Gastrocnemius medialis (tissue), 4 donors: ENCODE measurements around the gene NRG3. TPM values are rescaled to one million over a fixed set of nuclear protein-coding genes. Genes with fewer than 3 reads are reported as not detected.
A peak's percentile ranks its signal among the peaks of the same experiment; 100 is the strongest.

ENCODE experiments used
- ATAC-seq, 2 donors: fragments of 150-250 bp; one replicate each; pipeline ENCODE4 v1.9.1; 2016
- DNase-seq, 2 donors: peaks; one replicate each; pipeline ENCODE4 v3.0.0-alpha.2; 2019
- H3K27ac ChIP-seq, 4 donors: fragments of 200-600 bp; sonication (generic); 1 replicate in 1 of 4; 2 replicates in 3 of 4; pipeline ENCODE4 v1.5.1; 2016 to 2018; ENCODE audit warnings: mild to moderate bottlenecking in 2 of 4, moderate library complexity in 1 of 4
- H3K27me3 ChIP-seq, 3 donors: fragments of 200-600 bp; sonication (generic) in 2 of 3; 1 replicate in 1 of 3; 2 replicates in 2 of 3; pipeline versions ENCODE4 v1.5.1 to v1.6.0; 2016 to 2019; ENCODE audit warnings: mild to moderate bottlenecking in 1 of 3, moderate library complexity in 1 of 3
- H3K36me3 ChIP-seq, 2 donors: fragments of 200-600 bp; sonication (generic) in 1 of 2; one replicate each; pipeline ENCODE4 v1.5.1; 2017 to 2018
- H3K4me1 ChIP-seq, 2 donors: fragments of 200-600 bp; sonication (generic) in 1 of 2; one replicate each; pipeline ENCODE4 v1.5.1; 2016 to 2017; ENCODE audit warnings: mild to moderate bottlenecking in 2 of 2
- H3K4me3 ChIP-seq, 4 donors: fragments of 200-600 bp; sonication (generic) in 3 of 4; 1 replicate in 1 of 4; 2 replicates in 3 of 4; pipeline ENCODE4 v1.5.1; 2016 to 2019; ENCODE audit warnings: mild to moderate bottlenecking in 2 of 4
- H3K9me3 ChIP-seq, 3 donors: fragments of 200-600 bp; sonication (generic) in 2 of 3; 1 replicate in 1 of 3; 2 replicates in 2 of 3; pipeline ENCODE4 v1.5.1; 2016 to 2019
- POLR2A ChIP-seq, 2 donors: fragments of 450-650 bp; IDR thresholded peaks; one replicate each; pipeline ENCODE4 v1.6.1; 2017; ENCODE audit warnings: antibody characterized with exemption in 2 of 2, mild to moderate bottlenecking in 2 of 2, moderate library complexity in 2 of 2
- in situ Hi-C, 4 donors: fragments of 200-750 bp; cut with MboI; loops; one replicate each; pipeline versions ENCODE4 v1.15.0 to v1.8.0; 2017; ENCODE audit warnings: low sequenced_read_pairs in 4 of 4
- intact Hi-C: fragments of 100-400 bp; cut with DNase I; formaldehyde crosslinking; loops from one replicate; pipeline ENCODE4 v1.15.1; 2023; ENCODE audit warnings: low total_unique reads
- total RNA-seq, 4 donors: library from RNA; depleted of rRNA; stranded (reverse); fragments of >200 nt; gene quantifications; one replicate each; pipeline versions ENCODE4 v1.1.0 to v1.2.3, GENCODE V29; 2016
- TF ChIP-seq, protein P1 (sequence below), 5 experiments: fragments of 450-650 bp in 3 of 5; fragments of 200-600 bp in 2 of 5; sonication (generic) in 2 of 5; IDR thresholded peaks in 4 of 5; conservative IDR thresholded peaks in 1 of 5; 1 replicate in 4 of 5; 2 replicates in 1 of 5; pipeline ENCODE4 v1.5.1; 2016 to 2019; ENCODE audit warnings: antibody characterized with exemption in 5 of 5, mild to moderate bottlenecking in 3 of 5, moderate library complexity in 3 of 5

The NRG3 gene
- total RNA-seq, 4 donors from 2014 or later = not detected

- TF ChIP-seq, protein P1, sequence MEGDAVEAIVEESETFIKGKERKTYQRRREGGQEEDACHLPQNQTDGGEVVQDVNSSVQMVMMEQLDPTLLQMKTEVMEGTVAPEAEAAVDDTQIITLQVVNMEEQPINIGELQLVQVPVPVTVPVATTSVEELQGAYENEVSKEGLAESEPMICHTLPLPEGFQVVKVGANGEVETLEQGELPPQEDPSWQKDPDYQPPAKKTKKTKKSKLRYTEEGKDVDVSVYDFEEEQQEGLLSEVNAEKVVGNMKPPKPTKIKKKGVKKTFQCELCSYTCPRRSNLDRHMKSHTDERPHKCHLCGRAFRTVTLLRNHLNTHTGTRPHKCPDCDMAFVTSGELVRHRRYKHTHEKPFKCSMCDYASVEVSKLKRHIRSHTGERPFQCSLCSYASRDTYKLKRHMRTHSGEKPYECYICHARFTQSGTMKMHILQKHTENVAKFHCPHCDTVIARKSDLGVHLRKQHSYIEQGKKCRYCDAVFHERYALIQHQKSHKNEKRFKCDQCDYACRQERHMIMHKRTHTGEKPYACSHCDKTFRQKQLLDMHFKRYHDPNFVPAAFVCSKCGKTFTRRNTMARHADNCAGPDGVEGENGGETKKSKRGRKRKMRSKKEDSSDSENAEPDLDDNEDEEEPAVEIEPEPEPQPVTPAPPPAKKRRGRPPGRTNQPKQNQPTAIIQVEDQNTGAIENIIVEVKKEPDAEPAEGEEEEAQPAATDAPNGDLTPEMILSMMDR (IDR thresholded peaks at IDR 0.05 in 4 of 5, conservative IDR thresholded peaks at IDR 0.05 in 1 of 5) = no peak
- TF ChIP-seq POLR2A (IDR thresholded peaks at IDR 0.05) = no peak
- Histone ChIP-seq H3K9me3 (no peaks in the 10 kb centered on the region), H3K27me3 (no peaks in the 10 kb centered on the region), H3K4me3 (no peak overlapping the region), H3K4me1 (no peaks in the 10 kb centered on the region), H3K27ac (no peak overlapping the region), H3K36me3 (no peaks in the 10 kb centered on the region)
- intact Hi-C loops = no loop called here
- in situ Hi-C loops = no loop called here
- ATAC-seq (no peak), DNase-seq (no peak)
Observed at GRCh38 chr10:82252081-82252480, 377.1 kb downstream of the NRG3 start.

GRCh38 chr10:82254237-82254636 is 379.2 kb downstream of the NRG3 start:
- in situ Hi-C loops = no loop called here
- Histone ChIP-seq H3K27ac (no peak overlapping the region), H3K9me3 (no peaks in the 10 kb centered on the region), H3K27me3 (no peaks in the 10 kb centered on the region), H3K4me1 (no peaks in the 10 kb centered on the region), H3K4me3 (no peak overlapping the region), H3K36me3 (no peaks in the 10 kb centered on the region)
- no peak for DNase-seq
- TF ChIP-seq, protein P1 (IDR thresholded peaks at IDR 0.05 in 4 of 5, conservative IDR thresholded peaks at IDR 0.05 in 1 of 5) = no peak
- no peak for TF ChIP-seq POLR2A (IDR thresholded peaks at IDR 0.05)
- intact Hi-C loops = no loop called here
- ATAC-seq = no peak

GRCh38 chr10:82256275-82256674 is 381.3 kb downstream of the NRG3 start:
- intact Hi-C loops = no loop called here
- no peak for ATAC-seq
- in situ Hi-C loops = no loop called here

DNA sequence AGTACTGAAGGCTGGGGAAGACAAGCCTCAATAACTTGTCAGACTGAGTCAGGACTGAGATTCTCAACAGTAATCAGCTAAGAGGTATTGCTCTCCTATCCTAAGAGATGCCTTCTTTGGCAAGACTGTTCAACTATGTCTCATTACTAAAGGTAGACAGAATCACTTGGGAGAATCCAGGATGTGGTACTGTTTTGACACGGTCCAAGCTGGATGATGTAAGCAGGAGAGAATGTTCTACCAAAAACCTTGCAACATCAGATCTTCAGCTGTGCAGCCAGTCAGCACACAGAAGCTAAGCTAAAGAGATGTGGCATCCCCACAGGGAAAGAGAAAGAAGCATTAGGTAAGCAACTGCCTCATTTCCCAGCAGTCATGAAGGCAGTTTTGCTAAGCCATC is 391.4 kb downstream of the NRG3 start:
- DNase-seq (peak in 1 of 2 donors; percentile 12), ATAC-seq (peak in 1 of 2 donors; percentile 24)
- TF ChIP-seq, protein P1 (IDR thresholded peaks at IDR 0.05 in 4 of 5, conservative IDR thresholded peaks at IDR 0.05 in 1 of 5) = no peak
- no peak for TF ChIP-seq POLR2A (IDR thresholded peaks at IDR 0.05)
- no peaks in the 10 kb centered on the region for H3K9me3 ChIP-seq
- H3K4me1 ChIP-seq = no peaks in the 10 kb centered on the region
- in situ Hi-C loops (no loop called here), intact Hi-C loops (no loop called here)
- H3K27ac ChIP-seq = no peak overlapping the region
- H3K36me3 ChIP-seq = no peaks in the 10 kb centered on the region
- H3K4me3 ChIP-seq = no peak overlapping the region
- no peaks in the 10 kb centered on the region for H3K27me3 ChIP-seq

More at GRCh38 chr10:82256275-82256674, 381.3 kb downstream of the NRG3 start:
- no peak for DNase-seq
- Histone ChIP-seq H3K4me3 (no peak overlapping the region), H3K36me3 (no peaks in the 10 kb centered on the region), H3K27me3 (no peaks in the 10 kb centered on the region), H3K4me1 (no peaks in the 10 kb centered on the region), H3K9me3 (no peaks in the 10 kb centered on the region), H3K27ac (no peak overlapping the region)
- TF ChIP-seq, protein P1 (IDR thresholded peaks at IDR 0.05 in 4 of 5, conservative IDR thresholded peaks at IDR 0.05 in 1 of 5) = no peak
- TF ChIP-seq POLR2A (IDR thresholded peaks at IDR 0.05) = no peak

- in situ Hi-C loops (no loop called here), intact Hi-C loops (no loop called here)
- ATAC-seq (no peak), DNase-seq (no peak)
- Histone ChIP-seq H3K4me3 (no peak overlapping the region), H3K4me1 (no peaks in the 10 kb centered on the region), H3K27ac (no peak overlapping the region), H3K36me3 (no peaks in the 10 kb centered on the region), H3K27me3 (no peaks in the 10 kb centered on the region), H3K9me3 (no peaks in the 10 kb centered on the region)
- TF ChIP-seq, protein P1 (IDR thresholded peaks at IDR 0.05 in 4 of 5, conservative IDR thresholded peaks at IDR 0.05 in 1 of 5) = no peak
- no peak for TF ChIP-seq POLR2A (IDR thresholded peaks at IDR 0.05)
Observed at GRCh38 chr10:82267014-82267413, 392.0 kb downstream of the NRG3 start.
